Retina (tissue), 1 donor: ENCODE results near the gene SNAI1.
A peak's percentile ranks its signal among the peaks of the same experiment; 100 is the strongest.

Source experiments
- DNase-seq: peaks from one replicate; pipeline ENCODE4 v3.0.0-alpha.2; 2016

SNAI1 gene

GRCh38 chr20:50014570-50015562 is 32.1 kb downstream of the SNAI1 start:
- peak; percentile 61 for DNase-seq

DNA sequence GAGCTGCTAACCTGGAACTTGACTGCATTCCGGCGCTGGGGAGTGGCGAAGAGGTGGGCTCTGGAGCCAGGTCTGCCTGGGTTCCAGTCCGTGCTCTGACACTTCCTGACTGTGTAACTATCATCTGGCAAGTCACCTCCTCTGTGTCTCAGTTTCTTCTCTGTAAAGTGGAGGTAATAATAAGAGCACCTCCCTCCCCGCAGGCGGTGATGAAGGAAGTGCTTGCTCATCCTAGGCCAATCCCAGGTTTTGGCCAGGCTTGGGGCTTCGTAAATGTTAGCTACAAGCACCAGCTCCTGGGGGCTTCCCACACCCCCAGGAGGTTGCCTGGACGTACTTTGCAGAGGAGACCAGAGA is 32.8 kb downstream of the SNAI1 start:
- no peak for DNase-seq

GRCh38 chr20:50015993-50016770 is 33.4 kb downstream of the SNAI1 start:
- DNase-seq: peak; percentile 40

DNA sequence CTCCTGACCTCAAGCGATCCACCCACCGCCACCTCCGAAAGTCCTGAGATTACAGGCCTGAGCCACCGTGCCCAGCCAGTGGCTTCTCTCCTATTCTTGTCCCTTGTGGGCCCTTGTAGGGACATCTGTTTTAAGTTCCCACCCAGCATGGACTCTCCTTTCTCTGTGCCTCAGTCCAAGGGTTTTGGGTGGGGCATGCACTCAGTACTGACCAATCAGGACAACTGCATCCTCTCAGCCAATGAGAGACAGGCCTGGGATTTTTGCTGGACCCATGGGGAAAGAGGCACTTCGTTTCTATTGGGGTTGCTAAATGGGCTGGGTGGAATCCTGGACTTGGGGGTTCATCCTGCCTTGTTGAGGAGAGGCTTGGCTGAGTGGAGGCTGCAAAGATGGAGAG is 34.4 kb downstream of the SNAI1 start:
- no peak for DNase-seq

- DNase-seq: no peak
Measured at GRCh38 chr20:50017576-50018248, 34.9 kb downstream of the SNAI1 start.

GRCh38 chr20:50019466-50020256 is 36.9 kb downstream of the SNAI1 start:
- no peak for DNase-seq

GRCh38 chr20:50020288-50020687 is 37.5 kb downstream of the SNAI1 start:
- no peak for DNase-seq

GRCh38 chr20:50022676-50023075 is 39.9 kb downstream of the SNAI1 start:
- DNase-seq: no peak

DNA sequence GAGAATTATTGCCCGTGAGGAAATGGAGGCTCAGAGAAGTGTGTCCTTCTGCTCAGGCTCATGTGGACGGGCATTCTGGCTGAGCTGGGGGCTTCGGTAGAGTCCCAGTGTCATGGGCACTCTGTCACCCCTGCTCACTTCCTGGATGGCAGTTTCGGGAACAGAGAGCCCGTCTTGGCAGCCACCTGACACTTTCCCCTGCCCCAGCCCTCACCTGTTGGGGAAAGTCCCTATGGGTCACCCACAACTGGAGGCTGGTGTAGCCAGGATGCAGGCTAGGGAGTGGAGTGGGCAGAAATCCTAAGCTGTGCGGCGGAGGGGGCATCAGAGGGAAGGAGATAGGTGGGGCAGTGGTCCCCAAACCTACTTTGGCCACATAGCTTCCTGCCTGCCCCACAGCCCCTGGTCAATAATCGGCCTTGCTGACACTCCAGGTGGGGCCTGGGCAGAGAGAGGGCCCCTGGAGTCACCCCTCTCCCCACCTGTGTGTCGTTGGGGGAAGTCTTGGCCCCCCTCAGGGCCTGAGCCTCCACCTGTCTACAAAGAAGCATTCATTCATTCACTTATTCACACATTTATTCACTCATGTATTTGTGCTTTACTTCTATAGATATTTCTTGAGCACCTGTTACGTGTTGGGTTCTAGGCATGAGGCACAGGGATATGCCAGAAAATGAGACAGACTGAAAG is 40.5 kb downstream of the SNAI1 start:
- DNase-seq: no peak

DNA sequence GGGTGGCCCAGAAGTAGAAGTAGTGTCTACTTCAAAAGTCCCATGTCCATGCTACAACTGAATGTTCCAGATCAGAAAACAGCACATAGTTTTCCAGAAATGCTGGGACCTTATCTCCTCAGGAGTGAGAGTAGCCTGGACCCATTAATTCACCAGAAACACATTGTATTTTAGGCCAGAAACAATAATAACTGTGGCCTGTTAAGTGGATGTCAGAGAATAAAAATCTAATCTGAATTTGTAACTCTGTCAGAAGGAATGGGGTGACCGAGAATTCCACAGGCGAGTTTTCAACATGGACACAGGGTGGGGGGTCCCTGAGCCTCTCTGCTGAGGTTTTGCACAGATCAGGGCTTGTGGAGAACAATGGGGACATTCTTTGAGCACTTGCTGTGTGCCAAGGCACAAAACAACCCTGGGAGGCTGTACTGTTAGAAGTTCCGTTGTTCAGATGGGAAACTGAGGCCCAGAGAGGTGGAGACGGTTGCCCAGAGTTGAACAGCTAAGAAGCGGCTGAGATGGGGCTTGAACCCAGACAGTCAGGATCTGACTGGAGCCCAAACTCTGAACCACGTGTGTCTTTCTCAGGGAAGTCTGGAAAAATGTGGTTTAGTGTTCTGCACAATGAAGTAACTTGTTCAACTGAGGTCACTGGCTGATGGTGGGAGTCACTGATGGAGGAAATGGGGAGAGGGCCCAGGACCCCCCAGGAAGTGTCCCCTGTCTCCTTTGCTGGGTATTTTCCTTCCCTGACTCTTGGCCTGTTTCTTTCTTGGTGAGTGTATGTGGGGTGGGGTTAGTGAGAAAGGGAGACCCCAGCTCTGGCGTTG is 44.2 kb downstream of the SNAI1 start:
- no peak for DNase-seq

DNA sequence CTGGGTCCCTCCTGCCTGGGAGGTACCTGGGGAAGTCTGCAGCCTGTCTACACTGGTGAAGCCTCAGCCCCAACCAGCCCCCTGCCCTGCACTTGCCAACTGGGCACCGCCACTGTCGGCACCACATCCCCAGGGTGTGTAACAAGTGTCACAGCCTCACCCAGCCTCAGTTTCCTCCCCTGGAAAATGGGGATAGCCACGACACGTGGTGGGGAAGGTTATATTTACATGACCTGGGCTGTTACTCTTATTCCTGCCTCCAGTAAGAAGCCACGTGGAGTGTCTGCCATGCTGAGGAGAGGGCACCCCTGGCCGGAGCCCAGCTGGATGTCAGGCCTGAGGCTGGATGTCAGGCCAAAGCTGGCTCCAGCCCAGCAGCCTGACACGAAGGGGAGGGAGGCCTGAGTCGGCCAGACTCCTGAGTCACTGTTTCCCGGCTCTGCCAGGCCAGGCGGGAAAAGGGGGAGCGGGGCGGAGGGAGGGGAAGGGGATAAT is 44.9 kb downstream of the SNAI1 start:
- DNase-seq: no peak

DNA sequence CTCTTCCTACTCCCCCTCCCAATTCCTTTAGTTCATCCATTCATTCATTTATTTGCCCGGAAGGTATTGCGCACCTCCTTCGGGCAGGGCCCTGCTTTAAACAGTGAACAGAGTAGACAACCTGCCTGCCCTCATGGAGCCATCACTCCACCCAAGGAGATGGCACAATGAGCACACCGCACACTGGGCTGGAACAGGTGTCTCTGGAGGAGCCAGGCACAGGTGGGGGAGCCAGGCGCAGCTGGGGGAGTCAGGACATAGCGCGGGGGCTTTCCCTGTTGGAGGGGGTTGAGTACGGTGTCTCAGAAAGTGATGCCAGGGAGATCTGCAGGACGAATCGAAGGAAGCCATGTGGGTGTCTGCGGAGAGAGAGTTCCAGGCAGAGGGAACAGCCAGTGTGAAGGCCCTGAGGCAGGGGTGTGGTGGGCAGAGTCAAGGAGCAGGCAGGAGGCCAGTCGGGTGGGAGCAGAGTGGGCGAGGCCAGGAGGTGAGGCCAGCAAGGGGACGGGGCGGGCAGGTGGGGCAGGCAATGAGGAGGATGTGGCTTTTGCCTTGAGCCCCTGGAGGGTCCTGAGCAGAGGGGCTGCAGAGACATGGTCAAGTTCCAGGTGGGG is 46.4 kb downstream of the SNAI1 start:
- no peak for DNase-seq

DNA sequence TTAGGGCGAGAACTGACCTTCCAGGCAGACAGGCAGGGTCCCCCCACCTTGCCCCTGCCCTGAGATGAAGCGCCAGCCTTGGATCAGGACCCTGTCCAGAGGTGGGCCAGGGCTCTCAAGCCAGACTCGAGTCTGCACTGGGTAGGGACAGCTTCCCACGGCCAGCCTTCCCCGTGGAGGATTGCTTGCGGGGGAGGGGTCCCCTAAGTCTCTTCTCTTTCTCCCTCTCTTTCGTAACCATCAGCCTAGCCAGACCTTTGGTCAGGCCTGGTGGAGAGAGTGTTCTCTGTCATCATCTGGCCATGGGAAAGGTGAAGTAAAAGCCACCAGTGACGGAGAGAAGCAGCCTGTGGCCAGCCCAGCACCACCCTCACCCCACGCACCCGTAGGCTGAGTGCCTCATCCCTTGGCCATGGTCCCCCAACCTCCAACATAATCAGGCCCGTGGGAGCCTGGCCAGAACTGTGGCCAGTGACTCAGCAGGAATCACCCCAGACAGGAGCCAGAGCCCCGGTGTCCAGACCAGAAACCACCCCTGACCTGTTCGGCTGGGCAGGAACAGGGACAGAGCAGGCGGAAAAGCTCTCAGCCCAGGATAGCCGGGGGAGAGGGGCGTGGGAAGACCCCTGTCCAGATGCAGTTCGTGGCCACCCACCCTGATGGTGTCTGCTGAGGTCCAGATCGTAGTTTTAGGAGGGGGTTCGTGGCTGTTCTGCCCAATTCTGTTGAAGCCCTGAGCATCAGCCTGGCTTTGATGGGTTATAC is 47.1 kb downstream of the SNAI1 start:
- DNase-seq: no peak

DNA sequence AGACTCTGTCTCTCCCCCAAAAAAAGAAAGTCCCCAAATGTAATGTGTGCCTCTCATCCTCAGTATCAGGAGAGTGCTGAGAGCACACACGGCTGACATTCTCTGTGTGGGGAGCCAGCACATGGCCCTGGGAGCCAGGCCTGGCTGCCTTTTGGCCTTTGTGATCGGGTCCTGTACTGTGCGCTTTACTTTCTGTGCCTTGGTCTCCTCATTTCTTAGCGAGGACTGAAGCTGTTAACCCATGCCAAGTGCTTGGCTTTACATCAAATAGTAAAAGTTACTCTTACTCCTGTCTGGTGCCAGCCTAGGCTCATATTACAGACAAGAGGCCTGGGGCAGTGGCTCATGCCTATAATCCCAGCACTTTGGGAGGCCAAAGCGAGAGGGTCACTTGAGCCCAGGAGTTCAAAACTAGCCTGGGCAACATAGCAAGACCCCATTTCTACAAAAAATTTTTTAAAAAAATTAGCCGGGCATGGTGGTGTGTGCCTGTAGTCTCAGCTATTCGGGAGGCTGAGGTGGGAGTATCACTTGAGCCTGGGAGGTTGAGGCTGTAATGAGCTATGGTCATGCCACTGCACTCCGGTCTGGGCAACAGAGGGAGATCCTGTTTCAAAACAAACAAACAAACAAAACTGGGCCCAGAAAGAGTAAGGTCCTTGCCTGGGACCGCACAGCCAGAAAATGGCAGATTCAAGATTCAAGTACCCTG is 50.3 kb downstream of the SNAI1 start:
- no peak for DNase-seq

DNA sequence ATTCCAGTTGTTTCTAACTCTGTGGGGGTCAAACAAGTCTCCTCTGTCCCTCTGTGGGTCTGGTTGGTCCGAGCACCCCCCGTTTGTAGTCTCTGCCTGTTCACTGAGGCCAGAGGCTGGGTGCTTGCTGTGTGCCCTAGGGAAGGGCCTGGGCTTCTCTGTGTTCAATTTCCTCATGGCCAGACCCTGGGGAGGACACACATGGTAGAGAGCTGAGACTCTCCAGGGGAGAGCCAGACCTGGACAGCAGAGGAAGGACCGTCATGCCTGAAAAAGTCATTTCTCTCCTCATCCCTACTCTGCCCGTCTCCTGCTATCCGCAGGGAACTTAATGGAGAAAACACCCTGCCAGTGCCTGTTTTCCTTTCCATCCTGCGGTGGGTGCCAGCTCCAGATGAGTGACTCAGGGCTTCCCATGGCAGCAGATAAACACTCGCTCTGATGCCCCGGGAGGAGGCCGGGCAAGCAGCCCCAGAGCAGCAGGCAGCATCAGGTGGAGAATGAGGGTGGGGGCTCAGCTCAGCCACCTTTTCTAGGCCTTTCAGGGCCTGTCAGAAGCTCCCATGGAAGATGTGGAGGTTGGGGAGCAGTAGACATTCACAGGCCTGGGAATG is 51.9 kb downstream of the SNAI1 start:
- DNase-seq: no peak

DNA sequence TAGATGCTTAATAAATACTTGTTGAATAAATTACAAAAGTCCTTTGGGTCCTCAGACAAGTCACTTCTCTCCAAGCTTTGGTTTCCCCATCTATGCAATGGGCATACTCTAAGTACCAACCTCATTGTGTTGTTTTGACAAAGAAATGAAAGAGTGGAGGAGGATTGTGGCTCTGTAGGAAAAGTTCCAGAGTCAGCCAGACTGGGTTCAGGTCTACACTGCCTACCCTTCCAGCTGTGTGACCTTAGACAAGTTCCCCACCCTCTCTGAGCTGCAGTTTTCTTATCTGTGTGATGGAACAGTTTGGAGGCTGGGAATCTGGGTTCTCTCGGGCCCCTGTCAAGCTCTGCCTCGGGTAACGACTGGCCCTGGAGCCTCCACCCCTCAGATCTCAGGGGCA is 53.9 kb downstream of the SNAI1 start:
- no peak for DNase-seq

- DNase-seq: no peak
Measured at GRCh38 chr20:50037123-50037522, 54.3 kb downstream of the SNAI1 start.

GRCh38 chr20:50037575-50037974 is 54.8 kb downstream of the SNAI1 start:
- DNase-seq: no peak
